Measurements from ENCODE around the gene ERCC4.
"Not testable (repeated sequence)": the region's sequence is repeated elsewhere in the genome, so short reads cannot be mapped to it uniquely, and the experiment has no call there.

ERCC4 gene

GRCh38 chr16:13919683-13920509 is at the start of gene ERCC4:
Gene ERCC4 (plus strand): TSS chr16:13920154. CDS start chr16:13920166, 12 bp downstream.
- DNase-seq = peak; percentile 100

GRCh38 chr16:13873835-13874438 is 46.0 kb upstream of the ERCC4 start:
- no peak for DNase-seq

- no peak for DNase-seq
These were observed 44.2 kb upstream of the ERCC4 start for GRCh38 chr16:13875614-13876284.

GRCh38 chr16:13883276-13883675 is 36.7 kb upstream of the ERCC4 start:
- DNase-seq = no peak

- no peak for DNase-seq
These were observed 36.1 kb upstream of the ERCC4 start for GRCh38 chr16:13883881-13884280.

- DNase-seq = no peak
These were observed 34.3 kb upstream of the ERCC4 start for GRCh38 chr16:13885700-13886099.

- no peak for DNase-seq
These were observed 33.3 kb upstream of the ERCC4 start for GRCh38 chr16:13886608-13887007.

GRCh38 chr16:13889323-13889722 is 30.6 kb upstream of the ERCC4 start:
- not testable (repeated sequence) for DNase-seq

GRCh38 chr16:13892301-13892700 is 27.7 kb upstream of the ERCC4 start:
- DNase-seq = no peak

- DNase-seq = no peak
These were observed 24.4 kb upstream of the ERCC4 start for GRCh38 chr16:13895516-13895915.

GRCh38 chr16:13896543-13897182 is 23.3 kb upstream of the ERCC4 start:
- no peak for DNase-seq

GRCh38 chr16:13897806-13898205 is 22.1 kb upstream of the ERCC4 start:
- no peak for DNase-seq

GRCh38 chr16:13898233-13898632 is 21.7 kb upstream of the ERCC4 start:
- DNase-seq = no peak

- DNase-seq = no peak
These were observed 17.9 kb upstream of the ERCC4 start for GRCh38 chr16:13902052-13902451.

GRCh38 chr16:13902677-13903076 is 17.3 kb upstream of the ERCC4 start:
- DNase-seq = no peak

GRCh38 chr16:13904179-13904691 is 15.7 kb upstream of the ERCC4 start:
- no peak for DNase-seq

GRCh38 chr16:13904822-13905221 is 15.1 kb upstream of the ERCC4 start:
- not testable (repeated sequence) for DNase-seq

GRCh38 chr16:13906168-13907089 is 13.5 kb upstream of the ERCC4 start:
- DNase-seq = no peak

- no peak for DNase-seq
These were observed 12.5 kb upstream of the ERCC4 start for GRCh38 chr16:13907431-13907830.

GRCh38 chr16:13909069-13909468 is 10.9 kb upstream of the ERCC4 start:
- DNase-seq = no peak

- DNase-seq = no peak
These were observed 10.1 kb upstream of the ERCC4 start for GRCh38 chr16:13909872-13910303.

GRCh38 chr16:13911306-13911705 is 8.6 kb upstream of the ERCC4 start:
- no peak for DNase-seq
